Measurements from ENCODE around the gene CCDC102A.

CCDC102A gene

GRCh38 chr16:57486858-57487834 is 49.2 kb downstream of the CCDC102A start:
- peak overlapping the region; percentile 72 for H3K4me3 ChIP-seq (ENCODE audit: low read depth, low read length)
- no peak for DNase-seq (ENCODE audit: low read depth)
- no peak for TF ChIP-seq CTCF (conservative IDR thresholded peaks at IDR 0.05; ENCODE audit: low read depth, low read length)

- peak; percentile 60 for DNase-seq (ENCODE audit: low read depth)
- TF ChIP-seq CTCF (conservative IDR thresholded peaks at IDR 0.05; ENCODE audit: low read depth, low read length) = no peak
- H3K4me3 ChIP-seq (ENCODE audit: low read depth, low read length) = peak within 1 kb of the TSS; percentile 72
Observed at GRCh38 chr16:57485916-57486857, 50.2 kb downstream of the CCDC102A start, which contains the start of gene DOK4. DOK4 (minus strand) TSS chr16:57486493; CDS start chr16:57479507, 6,986 bp downstream.

GRCh38 chr16:57485091-57485915 is 51.1 kb downstream of the CCDC102A start:
- no peak for DNase-seq (ENCODE audit: low read depth)
- no peak for TF ChIP-seq CTCF (conservative IDR thresholded peaks at IDR 0.05; ENCODE audit: low read depth, low read length)
- H3K4me3 ChIP-seq (ENCODE audit: low read depth, low read length) = peak overlapping the region; percentile 72

GRCh38 chr16:57484515-57485005 is 51.8 kb downstream of the CCDC102A start:
- no peak for DNase-seq (ENCODE audit: low read depth)
- H3K4me3 ChIP-seq (ENCODE audit: low read depth, low read length) = no peak overlapping the region
- no peak for TF ChIP-seq CTCF (conservative IDR thresholded peaks at IDR 0.05; ENCODE audit: low read depth, low read length)

GRCh38 chr16:57483725-57484514 is 52.5 kb downstream of the CCDC102A start:
- no peak for DNase-seq (ENCODE audit: low read depth)
- no peak for TF ChIP-seq CTCF (conservative IDR thresholded peaks at IDR 0.05; ENCODE audit: low read depth, low read length)
- H3K4me3 ChIP-seq (ENCODE audit: low read depth, low read length) = no peak overlapping the region

All from choroid plexus epithelial cell (primary cell).